ENCODE measurements around the gene CHMP4B.
"Not testable (repeated sequence)": the region's sequence is repeated elsewhere in the genome, so short reads cannot be mapped to it uniquely, and the experiment has no call there.

CHMP4B gene

DNA sequence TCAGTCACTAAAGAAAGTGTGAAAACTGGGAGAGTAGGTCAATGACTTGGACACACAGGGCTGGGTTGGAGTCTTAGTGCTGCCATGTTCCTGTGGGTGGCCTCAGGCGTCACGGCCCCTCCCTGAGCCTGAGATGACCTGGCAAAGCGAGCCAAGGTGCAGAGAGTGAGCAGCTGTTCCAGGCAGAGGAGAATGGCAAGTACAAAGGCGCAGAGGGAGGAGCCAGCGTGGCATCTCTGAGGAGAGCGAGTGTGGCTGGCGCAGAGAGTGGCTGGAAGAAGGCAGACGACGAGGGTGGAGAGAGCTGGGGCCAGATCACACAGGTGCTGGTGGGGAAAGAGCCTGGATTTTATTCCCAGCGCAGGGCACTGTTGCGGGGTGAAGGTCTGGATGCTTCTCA, 20.6 kb upstream of the CHMP4B start:
- no peak for DNase-seq

DNA sequence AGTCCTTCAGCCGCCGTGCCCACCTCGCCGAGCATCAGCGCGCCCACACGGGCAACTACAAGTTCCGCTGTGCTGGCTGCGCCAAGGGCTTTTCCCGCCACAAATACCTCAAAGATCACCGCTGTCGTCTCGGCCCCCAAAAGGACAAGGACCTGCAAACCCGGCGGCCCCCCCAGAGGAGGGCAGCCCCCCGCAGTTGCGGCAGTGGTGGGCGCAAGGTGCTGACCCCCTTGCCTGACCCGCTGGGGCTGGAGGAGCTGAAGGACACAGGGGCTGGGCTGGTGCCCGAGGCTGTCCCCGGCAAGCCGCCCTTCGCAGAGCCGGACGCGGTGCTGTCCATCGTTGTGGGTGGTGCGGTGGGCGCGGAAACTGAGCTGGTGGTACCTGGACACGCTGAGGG, 20.1 kb upstream of the CHMP4B start:
- DNase-seq, result no peak

DNA sequence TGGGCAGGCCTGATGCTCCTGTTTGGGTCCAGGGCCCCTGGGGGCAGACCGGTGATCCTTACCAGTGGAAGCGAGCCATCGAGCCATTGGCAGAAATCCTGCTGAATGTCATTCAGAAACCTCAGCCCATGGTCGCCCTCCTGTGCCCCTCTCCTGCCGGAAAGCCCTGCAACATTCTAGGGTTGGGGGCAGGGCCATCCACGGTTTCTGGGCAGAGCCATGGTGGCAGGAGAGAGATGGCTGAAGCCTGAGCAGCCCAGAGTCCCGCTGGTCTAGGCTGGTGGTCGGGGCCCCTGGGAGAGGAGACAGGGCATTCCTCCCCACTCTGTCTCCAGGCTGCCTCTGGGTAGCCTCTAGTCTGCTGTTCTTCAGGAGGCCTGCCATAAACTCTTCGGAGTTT, 19.6 kb upstream of the CHMP4B start:
- no peak for DNase-seq

DNA sequence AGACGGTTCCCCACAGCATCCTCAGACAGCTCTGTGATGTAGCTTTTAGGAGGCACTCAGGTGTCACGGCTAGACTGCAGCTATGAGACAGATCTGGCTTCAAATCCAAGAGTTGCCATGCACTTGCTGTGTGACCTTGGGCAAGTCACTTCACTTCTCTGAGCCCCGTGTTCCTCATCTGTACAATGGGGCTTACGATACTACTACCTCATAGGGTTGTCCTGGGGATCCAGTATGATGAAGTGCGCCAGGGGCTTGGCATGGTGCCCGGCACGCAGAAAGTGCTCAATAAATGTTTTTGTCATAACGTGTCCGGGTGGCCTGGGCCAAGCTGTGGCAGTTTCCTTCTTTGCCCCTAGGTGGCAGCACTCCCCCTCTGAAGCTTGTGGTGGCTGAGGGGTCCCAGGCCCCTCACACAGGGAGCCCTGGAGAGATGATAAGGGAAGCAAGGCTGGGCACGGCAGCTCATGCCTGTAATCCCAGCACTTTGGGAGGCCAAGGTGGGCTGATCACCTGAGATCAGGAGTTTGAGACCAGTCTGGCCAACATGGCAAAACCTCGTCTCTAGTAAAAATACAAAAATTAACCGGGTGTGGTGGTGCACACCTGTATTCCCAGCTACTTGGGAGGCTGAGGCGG, 19.1 kb upstream of the CHMP4B start:
- DNase-seq, result no peak

DNA sequence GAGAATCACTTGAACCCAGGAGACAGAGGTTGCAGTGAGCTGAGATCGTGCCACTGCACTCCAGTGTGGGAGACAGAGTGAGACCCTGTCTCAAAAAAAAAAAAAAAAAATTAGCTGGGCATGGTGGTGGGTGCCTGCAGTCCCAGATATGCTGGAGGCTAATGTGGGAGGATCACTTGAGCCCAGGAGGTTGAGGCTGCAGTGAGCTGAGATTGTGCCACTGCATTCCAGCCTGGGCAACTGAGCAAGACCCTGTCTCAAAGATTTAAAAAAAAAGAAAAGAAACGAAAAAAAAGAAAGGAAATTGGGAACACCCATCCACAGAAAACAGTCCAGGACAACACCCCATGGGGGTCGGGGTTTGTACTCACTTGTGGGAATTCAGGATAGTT, 18.6 kb upstream of the CHMP4B start:
- not testable (repeated sequence) for DNase-seq

DNA sequence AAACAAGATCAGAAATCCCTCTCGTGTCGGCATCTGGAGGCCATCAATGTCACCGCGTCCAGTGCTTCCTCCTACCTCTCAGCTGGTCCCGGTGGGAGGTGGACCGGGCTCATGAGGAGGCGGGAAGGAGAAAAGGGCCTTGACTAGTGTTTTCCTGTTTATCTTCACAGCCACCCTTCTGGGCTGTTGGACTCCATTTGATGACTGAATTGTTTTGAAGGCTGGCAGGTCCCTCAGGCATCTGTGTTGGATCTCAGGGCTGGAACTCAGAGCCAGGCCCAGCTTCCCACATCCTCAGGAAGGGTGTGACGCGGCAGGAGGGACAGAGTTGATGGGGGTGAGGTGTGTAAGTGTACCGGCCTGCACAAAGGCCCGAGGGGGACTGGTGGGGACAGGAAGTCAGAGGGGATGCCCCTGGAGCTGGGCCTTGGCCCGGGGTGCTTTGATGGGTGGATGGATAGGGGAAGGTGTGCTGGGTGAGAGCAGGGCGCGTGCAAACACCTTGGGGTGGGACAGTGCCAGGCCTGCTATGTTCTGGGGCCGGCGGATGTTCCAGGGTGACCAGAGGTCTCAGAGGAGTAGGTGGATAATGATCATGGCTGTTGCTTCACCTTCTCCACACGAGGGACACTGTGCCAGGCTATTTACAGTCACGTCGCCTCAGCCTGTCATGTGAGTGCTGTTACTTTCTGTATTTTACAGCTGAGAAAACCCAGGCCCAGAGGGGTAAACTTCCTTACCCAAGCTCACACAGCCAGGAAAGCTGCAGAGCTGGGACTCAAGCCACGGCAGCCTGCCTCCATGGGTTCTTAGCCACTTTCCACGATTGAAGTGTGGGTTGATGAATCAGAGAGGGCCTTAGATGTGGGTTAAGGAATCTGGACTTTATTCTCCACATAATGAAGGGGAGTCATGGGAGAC, 17.9 kb upstream of the CHMP4B start:
- no peak for DNase-seq

DNA sequence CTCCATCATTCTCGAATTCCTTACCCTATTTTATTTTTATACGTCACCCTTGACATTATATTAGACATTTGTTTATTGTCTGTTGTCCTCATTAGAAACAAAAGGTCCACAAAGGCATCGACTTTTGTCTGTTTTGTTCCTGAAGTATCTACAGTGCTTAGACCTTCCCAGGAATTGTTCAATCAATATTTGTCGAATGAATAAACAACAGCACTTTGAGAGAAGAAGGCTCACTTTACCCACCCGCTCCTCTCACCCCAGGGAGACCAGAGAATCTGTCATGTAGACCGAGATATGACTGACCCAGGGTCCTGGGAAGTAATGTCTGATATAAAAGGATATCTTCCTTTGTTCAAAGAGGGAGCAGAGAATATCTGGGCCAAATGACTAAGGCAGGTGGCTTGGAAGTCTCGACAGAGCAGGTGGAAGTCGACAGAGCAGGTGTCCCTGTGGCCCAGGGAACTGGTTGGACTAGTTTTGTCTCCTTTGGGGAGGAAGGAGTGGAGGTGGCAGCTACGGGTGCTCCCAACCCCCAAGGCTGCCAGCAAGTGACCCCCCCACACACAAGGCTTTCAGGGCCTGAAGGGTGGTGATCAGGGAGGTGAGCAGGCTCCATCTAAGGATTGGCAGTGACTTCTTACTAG, 14.8 kb upstream of the CHMP4B start:
- DNase-seq, result no peak

DNA sequence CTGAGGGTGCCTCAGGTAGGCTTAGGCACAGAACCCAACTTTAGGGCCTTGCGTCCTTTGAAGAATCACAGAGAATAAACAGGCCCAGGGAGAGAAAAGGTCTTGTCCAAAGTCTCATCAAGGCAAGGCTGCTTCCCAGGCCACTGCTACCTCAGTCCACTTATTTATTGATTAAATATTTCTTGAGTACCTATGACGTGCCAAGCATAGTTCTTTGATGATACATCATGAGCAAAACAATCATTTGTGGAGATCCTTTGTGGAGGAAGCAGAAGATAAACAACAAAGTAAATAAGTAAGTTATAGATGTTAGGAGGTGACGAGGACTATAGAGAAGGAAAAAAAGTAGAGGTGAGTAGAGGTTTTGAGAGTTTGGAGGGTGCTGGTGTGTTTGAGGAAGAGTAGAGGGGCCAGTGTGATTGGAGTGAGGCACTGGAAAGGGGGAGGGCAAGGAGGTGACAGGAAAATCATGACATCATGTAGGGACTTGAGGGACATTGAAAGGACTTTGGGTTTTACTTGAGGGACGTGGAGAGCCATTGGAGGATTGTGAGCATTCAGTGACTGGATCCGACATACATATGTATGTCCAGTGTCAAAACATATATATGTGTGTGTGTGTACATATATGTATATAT, 14.1 kb upstream of the CHMP4B start:
- DNase-seq, result no peak

DNA sequence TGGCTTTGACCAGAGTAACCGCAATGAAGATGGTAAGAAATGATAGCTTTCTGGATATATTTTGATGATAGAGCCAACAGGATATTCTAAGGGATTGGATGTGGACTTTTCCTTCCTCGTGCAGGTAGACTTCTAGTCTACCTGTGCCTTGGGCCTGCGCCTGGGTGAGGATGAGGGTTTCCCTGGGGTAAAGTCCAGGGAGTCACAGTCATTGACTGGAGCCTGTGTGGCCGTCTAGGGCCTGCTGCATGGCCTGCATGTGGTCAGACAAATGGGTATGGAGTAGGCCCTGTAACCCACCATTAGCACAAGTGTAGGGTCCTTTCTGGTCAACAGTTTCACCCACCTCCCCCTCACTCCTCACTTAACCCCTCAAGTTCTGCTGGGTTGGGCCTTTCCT, 12.7 kb upstream of the CHMP4B start:
- DNase-seq, result no peak

DNA sequence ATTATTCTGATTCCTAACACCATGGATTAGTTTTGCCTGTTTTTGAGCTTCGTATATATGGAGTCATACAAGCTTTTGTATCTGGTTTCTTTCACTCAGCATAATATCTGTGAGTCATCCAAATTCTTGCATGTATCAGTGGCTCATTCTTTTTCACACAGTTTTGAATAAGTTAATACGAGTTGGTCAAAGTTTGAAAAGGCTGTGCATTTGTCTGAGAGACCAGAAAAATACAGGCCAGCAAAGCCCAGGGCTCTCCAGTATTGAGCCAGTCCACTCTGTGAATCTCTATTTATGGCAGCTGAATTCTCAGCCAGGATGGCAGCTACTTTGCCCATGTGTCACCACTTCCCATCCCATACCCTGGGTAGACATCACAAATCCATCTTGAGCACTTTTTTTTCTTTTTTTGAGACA, 7.2 kb upstream of the CHMP4B start:
- DNase-seq, result no peak

DNA sequence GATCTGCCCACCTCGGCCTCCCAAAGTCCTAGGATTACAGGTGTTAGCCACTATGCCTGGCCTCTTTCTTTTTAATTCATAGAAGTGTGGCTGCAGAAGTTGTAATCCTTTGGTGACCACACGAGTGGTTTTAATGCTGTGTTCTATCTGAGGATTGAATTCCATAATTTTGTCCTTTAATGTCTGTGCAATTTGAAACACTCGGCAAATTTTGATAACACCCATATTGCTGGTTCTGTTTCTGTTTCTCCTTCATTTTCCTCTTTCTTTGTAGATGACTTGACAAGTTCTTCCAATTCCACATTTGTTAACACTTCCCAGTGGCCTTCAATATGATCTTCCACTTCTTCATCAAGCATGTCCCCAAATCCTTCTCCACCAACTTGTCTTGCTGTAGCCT, 2.8 kb upstream of the CHMP4B start:
- DNase-seq, result no peak

DNA sequence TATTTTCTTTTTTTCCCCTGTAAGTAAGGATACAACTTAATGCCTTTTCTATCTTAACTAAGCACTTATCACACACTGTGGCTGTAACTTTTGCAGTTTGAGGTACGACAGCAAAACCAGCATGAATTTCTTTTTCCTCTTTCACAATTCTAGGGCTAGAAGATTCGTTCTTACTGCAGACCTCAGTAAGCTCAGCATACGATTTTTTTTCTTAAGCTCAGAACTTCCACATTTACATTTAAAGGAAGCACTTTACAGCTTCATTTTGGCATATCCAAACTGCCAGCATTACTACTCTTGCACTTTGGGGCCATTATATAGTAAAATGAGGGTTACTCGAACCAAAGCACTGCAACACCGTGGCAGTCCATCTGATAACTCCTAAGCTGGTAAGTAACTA, 889 bp upstream of the CHMP4B start:
- no peak for DNase-seq

DNA sequence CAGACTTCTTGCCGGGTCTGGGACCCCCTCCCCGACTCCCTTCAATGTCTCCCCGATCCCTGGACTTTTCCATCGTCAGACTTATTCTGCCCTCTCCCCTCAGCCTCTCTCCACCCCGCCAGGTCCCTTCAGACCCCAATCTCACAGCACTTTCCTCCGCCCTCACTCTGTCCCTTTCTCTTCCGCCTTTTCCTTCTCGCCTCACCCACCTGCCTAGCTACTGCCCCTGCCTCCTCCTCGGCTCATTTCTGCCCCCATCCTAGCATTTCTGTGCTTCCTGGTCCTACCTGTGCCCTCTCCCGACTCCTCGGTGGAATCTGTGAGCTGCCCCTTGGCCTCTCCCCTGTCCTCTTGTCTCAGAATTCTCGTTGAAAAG, 616 bp downstream of the CHMP4B start:
- DNase-seq, result no peak

DNA sequence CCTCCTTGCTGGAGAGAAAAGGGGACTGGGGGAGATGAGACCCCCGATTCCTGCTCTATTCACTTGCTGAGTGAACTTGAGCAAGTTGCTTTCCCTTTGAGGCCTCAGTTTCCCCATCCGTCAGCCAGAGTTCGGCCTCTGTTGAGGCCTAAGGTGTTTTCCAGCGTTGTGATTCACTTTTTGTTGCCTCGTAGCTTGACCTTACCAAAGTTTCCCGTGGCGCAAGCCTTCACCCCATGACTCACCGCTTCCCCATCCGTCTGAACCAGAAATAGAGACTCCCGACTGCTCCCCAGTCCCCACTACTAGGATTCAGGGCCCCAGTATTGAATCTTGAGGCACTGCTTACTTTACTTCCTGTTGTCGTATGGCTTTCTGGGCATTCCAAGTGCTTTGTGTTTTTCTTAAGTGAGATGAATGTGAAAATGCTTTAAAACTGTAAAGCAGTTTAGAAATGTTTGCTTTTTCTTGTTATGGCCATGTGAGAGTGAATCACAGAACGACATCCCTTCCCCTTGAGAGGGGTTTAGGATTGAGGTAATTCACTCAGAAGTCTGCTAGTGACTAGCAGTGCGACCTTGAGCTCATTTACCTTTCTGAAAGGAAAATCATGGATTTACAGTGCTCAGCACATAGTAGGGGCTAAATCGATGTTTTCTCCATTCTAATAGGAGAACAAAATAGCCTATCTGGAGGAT, 1.2 kb downstream of the CHMP4B start:
- no peak for DNase-seq

DNA sequence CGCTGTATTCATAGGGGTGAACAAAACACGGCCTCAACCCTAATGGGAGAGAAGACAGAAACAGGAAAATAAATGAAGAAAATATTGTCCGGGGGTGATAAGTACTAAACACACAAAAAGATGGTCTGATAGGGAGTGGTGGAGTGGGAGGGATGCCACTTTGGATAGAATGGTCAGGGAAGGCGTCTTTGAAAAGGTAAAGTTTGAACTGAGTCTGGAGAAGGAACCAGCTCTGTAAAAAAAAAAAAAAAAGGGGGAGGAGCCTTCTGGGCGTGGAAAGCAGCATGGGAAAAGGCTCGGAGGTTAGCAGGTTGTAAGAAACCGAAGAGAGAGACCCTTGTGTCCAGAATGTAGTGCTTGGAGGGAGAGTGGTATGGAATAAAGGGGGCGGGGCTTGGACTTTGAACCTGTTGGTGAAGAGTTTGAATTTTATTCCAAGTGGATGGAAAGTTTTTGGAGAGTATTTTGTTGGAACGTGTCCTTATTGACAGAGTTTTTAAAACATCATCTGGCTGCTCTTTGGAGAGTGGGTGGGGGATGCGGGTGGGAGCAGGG, 1.8 kb downstream of the CHMP4B start:
- DNase-seq, result no peak

DNA sequence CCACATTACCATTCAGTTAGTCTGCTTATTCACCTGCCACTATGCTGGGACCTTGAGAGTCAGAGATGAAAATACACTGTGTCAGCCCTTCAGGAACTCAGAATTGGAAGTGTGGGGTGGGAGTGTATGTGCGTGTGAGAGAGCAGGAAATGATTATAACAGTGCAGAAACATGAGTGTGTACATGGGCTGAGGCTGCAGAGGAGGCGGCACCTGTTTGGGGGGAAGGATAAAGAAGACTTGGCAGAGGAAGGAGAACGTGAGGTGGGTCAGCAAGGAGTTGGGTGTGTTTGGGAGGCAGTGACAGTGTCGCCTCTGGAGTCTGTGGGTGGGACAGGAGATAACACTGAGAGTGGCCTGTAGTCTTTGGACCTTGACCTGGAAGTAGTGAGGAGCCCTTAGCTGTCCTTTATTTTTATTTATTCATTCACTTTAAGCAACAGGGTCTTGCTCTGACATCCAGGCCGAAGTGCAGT, 3.1 kb downstream of the CHMP4B start:
- no peak for DNase-seq

DNA sequence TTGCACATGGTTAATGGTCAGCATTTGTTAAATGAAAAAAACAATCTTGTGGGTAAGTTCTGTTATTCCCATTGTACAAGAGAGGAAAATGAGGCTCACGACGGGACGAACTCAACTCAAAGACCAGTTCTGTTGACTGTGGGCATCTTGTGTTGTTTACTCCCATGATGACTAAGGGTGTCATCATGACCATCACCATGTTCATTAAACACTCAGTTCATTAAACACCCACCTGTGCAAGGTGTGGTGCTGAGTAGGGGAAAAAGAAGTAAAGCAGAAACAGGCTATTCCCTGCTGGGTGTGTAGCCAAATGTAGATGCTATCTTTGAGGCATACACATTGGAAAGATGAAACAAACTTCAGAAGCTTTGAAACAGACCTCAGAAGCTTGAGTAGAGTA, 4.5 kb downstream of the CHMP4B start:
- no peak for DNase-seq

DNA sequence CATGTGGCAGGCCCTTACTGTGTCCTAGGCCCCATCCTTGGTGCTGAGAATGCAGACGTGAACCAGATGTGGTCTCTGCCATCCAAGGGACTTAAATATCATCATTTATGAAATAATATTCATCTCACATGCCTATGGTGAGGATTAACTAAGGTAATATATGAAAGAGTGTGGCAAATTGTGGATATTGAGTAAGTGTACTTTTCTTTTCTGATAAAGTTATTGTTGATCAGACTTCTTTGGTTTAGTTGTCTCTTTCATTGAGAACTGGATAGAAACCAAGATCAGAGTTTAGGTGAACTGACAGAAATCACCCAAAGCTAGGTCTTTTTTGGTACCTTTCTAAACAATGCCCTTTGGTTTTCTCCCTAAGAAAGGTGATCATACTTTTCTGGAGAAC, 5.0 kb downstream of the CHMP4B start:
- DNase-seq, result no peak

DNA sequence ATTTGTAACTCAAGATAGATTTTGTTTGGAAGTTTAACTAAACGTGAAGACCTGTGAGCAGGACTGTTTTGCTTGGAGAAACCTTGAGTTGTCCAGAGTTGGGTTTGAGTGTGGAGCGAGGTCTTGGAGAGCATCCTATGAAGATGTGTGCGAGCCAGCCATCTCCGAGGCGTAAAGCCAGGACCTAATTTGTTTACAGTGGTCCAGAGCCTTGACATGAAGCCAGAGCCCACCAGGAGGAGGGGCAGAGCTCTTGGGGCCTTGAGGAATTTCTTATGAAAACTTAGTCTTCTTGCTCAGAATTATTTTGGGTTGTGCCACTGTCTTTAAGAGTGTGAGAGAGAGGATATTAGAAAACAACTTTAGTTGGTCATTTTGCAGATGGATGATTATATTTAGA, 6.3 kb downstream of the CHMP4B start:
- DNase-seq, result no peak

DNA sequence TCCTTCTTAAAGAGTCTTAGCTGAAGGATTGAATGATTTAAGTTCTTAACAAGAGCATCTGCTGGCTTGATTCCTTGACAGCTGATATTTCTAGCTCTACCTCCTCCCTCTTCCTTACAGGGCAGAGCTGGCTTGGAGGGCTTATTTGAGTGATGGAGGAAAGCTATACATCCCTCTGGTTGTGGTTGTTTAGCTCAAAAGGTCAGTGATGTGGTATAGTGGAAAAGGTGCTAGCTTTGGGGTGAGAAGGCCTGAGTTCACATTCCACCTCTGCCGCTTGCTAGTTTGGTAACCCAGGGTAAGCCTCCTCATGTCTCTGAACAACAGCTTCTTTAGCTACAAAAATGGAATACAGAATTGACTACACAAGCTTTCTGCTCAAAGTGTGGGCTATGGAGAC, 8.3 kb downstream of the CHMP4B start:
- DNase-seq, result no peak

DNA sequence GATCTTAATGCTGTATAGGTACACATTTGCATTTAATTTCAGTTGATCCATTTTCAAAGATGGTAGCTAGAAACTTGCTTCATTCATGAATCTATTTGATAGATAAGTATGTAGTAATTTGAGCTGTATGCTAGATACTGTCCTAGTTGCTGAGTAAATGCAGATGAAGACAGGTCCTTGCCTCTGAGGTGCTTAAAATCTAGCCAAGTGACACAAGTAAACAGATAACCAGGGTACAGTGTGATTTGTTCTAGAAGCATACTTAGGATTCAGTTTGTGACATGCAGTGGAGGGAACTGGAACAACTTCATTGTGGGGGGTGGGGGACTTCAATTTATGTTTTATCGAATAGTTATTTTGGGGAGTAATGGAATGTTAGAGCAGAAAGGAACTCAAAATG, 9.2 kb downstream of the CHMP4B start:
- no peak for DNase-seq

DNA sequence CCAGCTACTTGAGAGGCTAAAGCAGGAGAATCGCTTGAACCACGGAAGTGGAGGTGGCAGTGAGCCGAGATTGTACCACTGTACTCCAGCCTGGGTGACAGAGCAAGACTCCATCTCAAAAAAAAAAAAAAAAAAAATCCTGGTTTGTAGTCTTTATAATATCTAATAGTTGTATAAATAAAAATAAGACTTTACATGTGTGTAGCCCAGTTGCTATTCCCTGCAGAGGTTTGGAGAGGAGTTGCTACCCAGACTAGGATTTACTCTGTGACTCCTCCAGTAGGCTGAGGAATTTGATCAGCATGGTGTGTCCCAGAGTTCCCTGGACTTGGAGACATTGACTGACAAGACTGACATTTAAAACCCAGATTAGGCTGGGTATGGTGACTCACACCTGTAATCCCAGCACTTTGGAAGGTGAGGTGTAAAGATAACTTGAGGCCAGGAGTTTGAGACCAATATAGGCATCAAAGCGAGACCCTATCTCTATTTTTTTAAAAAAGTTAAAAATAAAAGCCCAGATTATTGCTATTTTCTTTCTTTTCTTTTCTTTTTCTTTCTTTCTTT, 10.2 kb downstream of the CHMP4B start:
- DNase-seq, result no peak

Data from SIG-M5 (cell line).